ENCODE measurements around the gene FAF1.

FAF1 gene

GRCh38 chr1:50978852-50979781 is 19.1 kb upstream of the FAF1 start (continued):
- TF ChIP-seq, protein P1, sequence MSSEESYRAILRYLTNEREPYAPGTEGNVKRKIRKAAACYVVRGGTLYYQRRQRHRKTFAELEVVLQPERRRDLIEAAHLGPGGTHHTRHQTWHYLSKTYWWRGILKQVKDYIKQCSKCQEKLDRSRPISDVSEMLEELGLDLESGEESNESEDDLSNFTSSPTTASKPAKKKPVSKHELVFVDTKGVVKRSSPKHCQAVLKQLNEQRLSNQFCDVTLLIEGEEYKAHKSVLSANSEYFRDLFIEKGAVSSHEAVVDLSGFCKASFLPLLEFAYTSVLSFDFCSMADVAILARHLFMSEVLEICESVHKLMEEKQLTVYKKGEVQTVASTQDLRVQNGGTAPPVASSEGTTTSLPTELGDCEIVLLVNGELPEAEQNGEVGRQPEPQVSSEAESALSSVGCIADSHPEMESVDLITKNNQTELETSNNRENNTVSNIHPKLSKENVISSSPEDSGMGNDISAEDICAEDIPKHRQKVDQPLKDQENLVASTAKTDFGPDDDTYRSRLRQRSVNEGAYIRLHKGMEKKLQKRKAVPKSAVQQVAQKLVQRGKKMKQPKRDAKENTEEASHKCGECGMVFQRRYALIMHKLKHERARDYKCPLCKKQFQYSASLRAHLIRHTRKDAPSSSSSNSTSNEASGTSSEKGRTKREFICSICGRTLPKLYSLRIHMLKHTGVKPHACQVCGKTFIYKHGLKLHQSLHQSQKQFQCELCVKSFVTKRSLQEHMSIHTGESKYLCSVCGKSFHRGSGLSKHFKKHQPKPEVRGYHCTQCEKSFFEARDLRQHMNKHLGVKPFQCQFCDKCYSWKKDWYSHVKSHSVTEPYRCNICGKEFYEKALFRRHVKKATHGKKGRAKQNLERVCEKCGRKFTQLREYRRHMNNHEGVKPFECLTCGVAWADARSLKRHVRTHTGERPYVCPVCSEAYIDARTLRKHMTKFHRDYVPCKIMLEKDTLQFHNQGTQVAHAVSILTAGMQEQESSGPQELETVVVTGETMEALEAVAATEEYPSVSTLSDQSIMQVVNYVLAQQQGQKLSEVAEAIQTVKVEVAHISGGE (tag by site-specific recombination; conservative IDR thresholded peaks at IDR 0.05; ENCODE audit: low read depth) = no peak; the same call in 1 of the 2 replicates
- TF ChIP-seq ZNF555 (tag by site-specific recombination; conservative IDR thresholded peaks at IDR 0.05) = no peak
- TF ChIP-seq, protein P2, sequence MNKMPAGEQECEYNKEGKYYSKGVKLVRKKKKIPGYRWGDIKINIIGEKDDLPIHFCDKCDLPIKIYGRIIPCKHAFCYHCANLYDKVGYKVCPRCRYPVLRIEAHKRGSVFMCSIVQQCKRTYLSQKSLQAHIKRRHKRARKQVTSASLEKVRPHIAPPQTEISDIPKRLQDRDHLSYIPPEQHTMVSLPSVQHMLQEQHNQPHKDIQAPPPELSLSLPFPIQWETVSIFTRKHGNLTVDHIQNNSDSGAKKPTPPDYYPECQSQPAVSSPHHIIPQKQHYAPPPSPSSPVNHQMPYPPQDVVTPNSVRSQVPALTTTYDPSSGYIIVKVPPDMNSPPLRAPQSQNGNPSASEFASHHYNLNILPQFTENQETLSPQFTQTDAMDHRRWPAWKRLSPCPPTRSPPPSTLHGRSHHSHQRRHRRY (tag by site-specific recombination; IDR thresholded peaks at IDR 0.05) = no peak
- TF ChIP-seq GLI4 (tag by site-specific recombination; IDR thresholded peaks at IDR 0.05) = no peak
- TF ChIP-seq SP2 (tag by site-specific recombination; IDR thresholded peaks at IDR 0.05) = no peak
- TF ChIP-seq ZSCAN5A (tag by site-specific recombination; IDR thresholded peaks at IDR 0.05) = no peak
- TF ChIP-seq MEIS1 (CRISPR knock-in tag; IDR thresholded peaks at IDR 0.05; ENCODE audit: borderline replicate concordance) = no peak
- TF ChIP-seq ZNF701 (tag by site-specific recombination; IDR thresholded peaks at IDR 0.05) = no peak
- no peak for TF ChIP-seq ZNF174 (tag by site-specific recombination; IDR thresholded peaks at IDR 0.05)
- TF ChIP-seq, protein P3, sequence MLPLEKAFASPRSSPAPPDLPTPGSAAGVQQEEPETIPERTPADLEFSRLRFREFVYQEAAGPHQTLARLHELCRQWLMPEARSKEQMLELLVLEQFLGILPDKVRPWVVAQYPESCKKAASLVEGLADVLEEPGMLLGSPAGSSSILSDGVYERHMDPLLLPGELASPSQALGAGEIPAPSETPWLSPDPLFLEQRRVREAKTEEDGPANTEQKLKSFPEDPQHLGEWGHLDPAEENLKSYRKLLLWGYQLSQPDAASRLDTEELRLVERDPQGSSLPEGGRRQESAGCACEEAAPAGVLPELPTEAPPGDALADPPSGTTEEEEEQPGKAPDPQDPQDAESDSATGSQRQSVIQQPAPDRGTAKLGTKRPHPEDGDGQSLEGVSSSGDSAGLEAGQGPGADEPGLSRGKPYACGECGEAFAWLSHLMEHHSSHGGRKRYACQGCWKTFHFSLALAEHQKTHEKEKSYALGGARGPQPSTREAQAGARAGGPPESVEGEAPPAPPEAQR (tag by site-specific recombination; IDR thresholded peaks at IDR 0.05) = no peak
- TF ChIP-seq ZNF155 (tag by site-specific recombination; IDR thresholded peaks at IDR 0.05) = no peak
- no peak for TF ChIP-seq ZNF830 (tag by site-specific recombination; IDR thresholded peaks at IDR 0.05; ENCODE audit: low read depth)
- TF ChIP-seq ZNF184 (tag by site-specific recombination; IDR thresholded peaks at IDR 0.05) = no peak
- TF ChIP-seq ZEB2 (tag by site-specific recombination; IDR thresholded peaks at IDR 0.05) = no peak
- no peak for TF ChIP-seq ZNF654 (tag by site-specific recombination; IDR thresholded peaks at IDR 0.05; ENCODE audit: low read depth)
- TF ChIP-seq ZNF114 (tag by site-specific recombination; IDR thresholded peaks at IDR 0.05) = no peak
- TF ChIP-seq SCRT1 (tag by site-specific recombination; IDR thresholded peaks at IDR 0.05; ENCODE audit: borderline replicate concordance) = no peak
- TF ChIP-seq ZNF324 (tag by site-specific recombination; IDR thresholded peaks at IDR 0.05) = no peak

Measured in HEK293 (cell line).